ENCODE results near the gene RPL37A.
A peak's percentile ranks its signal among the peaks of the same experiment; 100 is the strongest.
"Not testable (repeated sequence)": the region's sequence is repeated elsewhere in the genome, so short reads cannot be mapped to it uniquely, and the experiment has no call there.

The RPL37A gene

GRCh38 chr2:216517447-216518225, 19.0 kb downstream of the RPL37A start:
- DNase-seq (ENCODE audit: low spot score): no peak

DNA sequence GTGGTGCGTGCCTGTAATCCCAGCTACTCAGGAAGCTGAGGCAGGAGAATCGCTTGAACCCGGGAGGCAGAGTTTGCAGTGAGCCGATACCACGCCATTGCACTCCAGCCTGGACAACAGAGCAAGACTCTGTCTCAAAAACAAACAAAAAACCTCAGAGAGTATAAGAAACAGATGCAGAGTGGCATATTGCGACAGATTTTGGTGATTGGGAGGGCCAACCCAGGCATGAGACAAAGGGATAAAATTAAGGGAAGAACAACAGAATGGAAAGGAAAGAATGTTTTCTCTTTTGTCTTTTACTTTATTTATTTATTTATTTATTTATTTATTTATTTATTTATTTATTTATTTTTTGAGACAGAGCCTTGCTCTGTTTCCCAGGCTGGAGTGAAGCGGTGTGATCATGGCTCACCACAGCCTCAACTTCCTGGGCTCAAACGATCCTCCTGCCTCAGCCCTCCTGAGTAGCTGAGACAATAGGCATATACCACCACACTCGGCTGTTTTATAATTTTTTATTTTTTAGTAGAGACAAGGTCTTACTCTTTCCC, 20.0 kb downstream of the RPL37A start:
- DNase-seq (ENCODE audit: low spot score): not testable (repeated sequence)

GRCh38 chr2:216519154-216519762, 20.6 kb downstream of the RPL37A start:
- peak; percentile 75 for DNase-seq (ENCODE audit: low spot score)

GRCh38 chr2:216520112-216520511, 21.5 kb downstream of the RPL37A start:
- DNase-seq (ENCODE audit: low spot score): no peak

GRCh38 chr2:216522892-216523502, 24.4 kb downstream of the RPL37A start:
- DNase-seq (ENCODE audit: low spot score): no peak

DNA sequence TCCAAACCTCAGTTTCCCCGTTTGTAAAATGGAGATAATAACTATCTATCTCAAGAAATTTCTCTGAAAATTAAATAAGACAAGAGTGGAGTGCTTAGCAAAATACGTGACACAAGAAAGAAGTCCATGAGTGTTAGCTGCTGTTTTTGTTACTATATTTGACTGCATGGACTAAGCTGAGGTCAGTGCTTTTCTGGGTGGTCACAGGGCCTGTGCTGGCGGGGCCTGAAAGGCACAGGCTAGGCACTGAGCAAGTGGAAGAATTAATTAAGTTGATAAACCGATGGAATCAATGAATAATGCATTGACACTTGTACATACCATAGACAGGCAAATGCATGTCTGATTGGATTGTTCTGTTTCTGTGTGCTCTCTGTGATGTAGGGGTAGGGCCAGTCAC, 27.3 kb downstream of the RPL37A start:
- DNase-seq (ENCODE audit: low spot score): no peak

GRCh38 chr2:216526939-216527338, 28.3 kb downstream of the RPL37A start:
- DNase-seq (ENCODE audit: low spot score): no peak

DNA sequence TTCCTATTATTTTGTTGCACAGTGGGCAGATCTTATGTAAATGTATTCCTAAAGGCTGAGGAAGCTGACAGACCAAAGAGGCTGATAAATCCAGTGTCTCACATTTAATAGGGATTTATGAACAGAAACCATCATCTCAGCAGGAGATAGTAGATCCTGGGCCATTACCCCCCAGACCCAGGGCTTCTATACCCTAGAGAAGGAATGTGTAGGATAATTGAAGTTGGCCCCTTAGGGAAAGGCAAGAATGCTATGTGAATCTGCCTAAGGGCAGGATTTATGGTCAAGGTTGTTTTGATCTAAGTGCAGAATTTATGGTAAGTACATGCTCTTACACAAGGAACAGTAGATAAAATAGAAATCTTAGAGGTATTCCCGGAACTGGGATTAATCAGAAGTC, 29.0 kb downstream of the RPL37A start:
- no peak for DNase-seq (ENCODE audit: low spot score)

DNA sequence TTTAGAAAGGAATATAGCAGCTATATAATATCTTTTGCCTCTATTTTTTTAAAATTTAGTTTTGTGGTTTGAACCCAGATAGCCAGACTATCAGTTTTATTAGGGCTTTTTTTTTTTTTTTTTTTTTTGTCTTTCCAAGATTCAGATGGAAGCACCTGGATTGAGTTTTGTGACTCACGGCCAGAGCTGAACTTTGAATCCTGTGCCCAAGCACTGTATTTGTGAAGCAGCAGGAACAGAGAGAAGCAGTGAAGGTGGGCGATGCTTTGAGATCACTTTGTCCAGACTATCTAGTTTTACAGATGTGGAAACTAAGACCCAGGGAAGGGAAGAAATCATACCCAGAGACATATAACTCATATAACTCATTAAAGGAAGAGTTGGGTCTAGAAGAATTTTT, 33.9 kb downstream of the RPL37A start:
- DNase-seq (ENCODE audit: low spot score): no peak

DNA sequence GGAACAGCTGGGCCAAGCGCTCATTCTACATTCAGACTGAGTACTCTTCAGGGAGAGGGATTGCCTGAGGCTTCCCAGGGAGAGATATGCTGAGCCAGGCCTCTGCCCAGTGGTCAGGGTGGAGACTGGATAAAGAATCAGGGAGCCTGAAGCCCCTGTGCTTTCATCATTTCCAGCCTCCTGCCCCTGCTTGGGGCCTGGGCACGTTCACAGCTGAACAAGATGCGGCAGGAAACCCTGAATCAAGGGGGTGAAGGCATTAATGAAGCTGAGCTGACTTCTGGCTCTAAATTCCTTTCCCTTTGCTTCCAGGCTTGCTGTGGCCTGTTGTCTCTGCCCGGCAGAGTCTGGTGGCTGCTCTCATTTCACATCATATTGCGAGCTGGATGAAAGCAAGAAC, 35.0 kb downstream of the RPL37A start:
- no peak for DNase-seq (ENCODE audit: low spot score)

GRCh38 chr2:216534809-216535208, 36.2 kb downstream of the RPL37A start:
- DNase-seq (ENCODE audit: low spot score): no peak

DNA sequence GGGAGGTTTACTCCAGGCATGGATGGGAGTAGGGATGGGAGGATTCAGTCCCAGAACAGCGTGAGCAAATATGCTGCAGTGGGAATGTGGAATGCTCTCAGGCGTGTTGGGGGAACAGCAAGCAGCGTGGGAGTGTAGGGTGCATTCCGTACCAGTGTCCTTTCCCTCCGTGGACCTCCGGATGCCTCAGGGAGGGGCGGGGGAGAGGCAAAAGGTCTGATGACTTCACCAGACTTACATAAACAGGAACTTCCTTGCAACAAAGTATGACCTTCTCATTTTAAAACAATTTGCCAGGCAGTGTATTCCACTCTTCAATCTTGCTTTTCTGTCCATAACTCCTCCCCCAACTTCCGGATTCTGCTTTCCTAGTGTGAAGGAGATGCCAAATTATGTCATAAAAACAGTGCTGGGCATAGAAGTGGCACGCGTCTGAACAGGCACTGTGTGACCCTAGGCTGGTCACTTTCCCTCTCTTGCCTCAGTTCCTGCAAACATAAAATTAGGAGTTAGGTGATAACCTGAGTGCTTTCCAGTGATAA, 36.9 kb downstream of the RPL37A start:
- DNase-seq (ENCODE audit: low spot score): peak; percentile 88

- DNase-seq (ENCODE audit: low spot score): peak; percentile 31
Observed at GRCh38 chr2:216536734-216537210, 38.1 kb downstream of the RPL37A start.

DNA sequence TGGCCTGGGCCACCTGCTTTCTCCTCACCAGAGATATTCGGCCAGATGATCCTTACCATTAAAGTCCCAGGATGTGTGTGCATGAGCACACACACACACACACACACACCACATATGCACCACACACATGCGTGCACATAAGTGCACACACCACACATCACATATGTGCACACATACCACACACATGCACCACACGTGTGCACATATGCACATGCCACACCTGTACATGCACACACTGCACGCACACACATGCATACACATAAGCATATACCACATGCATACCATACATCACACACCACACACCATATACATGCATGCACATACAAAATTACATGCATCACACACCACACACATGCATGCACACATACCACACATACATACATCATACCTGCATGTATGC, 38.7 kb downstream of the RPL37A start:
- DNase-seq (ENCODE audit: low spot score): no peak

- no peak for DNase-seq (ENCODE audit: low spot score)
Observed at GRCh38 chr2:216538538-216538937, 39.9 kb downstream of the RPL37A start.

GRCh38 chr2:216539120-216539519, 40.5 kb downstream of the RPL37A start:
- no peak for DNase-seq (ENCODE audit: low spot score)

DNA sequence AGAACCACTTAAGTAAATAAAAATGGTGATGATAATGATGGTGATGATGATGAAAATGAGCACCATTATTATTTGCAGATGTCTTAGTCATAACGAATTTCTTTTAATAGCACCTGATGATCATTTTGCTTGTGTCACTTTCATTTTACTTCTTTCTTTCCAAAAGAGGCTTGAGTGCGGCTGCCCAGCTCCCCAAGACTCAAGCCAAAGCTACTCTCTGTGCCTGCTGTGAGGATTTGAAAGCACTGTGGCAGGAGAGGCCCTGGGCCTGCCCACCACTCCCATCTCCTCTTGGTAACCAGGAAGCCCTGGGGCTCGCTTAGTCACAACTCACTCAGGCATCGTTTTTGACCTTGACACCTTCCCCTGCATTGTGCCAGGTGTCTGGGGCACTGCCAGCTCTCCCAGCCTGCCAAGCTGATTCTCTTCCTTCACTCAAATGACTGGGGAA, 41.2 kb downstream of the RPL37A start:
- DNase-seq (ENCODE audit: low spot score): no peak

- no peak for DNase-seq (ENCODE audit: low spot score)
Observed at GRCh38 chr2:216540920-216541319, 42.3 kb downstream of the RPL37A start.

DNA sequence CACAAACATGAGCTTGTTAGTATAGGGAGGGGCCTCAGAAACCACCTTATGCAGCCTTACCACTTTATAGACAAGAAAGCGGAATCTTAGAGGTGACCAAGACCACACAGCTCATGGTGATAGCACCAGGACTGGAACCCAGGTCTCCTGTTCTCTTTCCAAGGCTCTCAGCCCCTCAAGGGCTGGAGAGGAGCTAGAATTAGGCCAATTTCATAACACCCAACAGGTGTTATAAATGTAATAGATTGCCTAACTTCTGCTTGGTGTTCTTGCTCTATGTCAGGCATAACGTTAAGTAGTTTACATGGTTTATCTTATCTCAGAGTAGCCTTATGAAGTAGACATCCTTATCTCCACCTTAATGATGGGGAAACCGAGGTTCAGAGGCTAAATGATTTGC, 42.9 kb downstream of the RPL37A start:
- no peak for DNase-seq (ENCODE audit: low spot score)

- DNase-seq (ENCODE audit: low spot score): peak; percentile 48
Observed at GRCh38 chr2:216545359-216545758, 46.7 kb downstream of the RPL37A start.

DNA sequence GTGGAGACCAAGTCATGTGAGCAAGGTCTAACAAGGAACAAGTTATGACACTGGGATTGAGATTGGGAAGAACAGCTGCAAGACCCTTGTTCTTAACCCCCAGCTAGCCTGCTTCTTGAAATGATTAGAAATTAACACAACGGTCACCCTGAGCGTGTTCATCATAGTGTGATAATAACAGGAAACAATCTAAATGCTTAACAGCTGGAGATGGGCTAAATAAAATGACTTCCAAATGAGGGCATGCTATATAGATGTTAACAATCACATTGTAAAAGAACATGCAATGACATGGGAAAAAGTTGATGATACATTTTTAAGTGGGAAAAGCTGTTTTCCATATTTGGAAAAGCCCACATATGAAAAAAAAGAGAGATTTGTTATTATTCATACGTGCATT, 47.6 kb downstream of the RPL37A start:
- peak; percentile 30 for DNase-seq (ENCODE audit: low spot score)

- DNase-seq (ENCODE audit: low spot score): peak; percentile 85
Observed at GRCh38 chr2:216546641-216547403, 48.2 kb downstream of the RPL37A start.
